A549 (cell line): ENCODE data around the gene DSCAM. TPM values are rescaled to one million over a fixed set of nuclear protein-coding genes. Genes with fewer than 3 reads are reported as not detected.

Experiments used
- ATAC-seq, 2 experiments: fragments of 200-7000 bp in 1 of 2; fragments of >200 bp in 1 of 2; cut with Nextera tagmentation in 1 of 2; cut with Tn5 transposase in 1 of 2; 3 replicates each; pipeline versions ENCODE4 v1.8.0 to v1.9.1; 2018 to 2020; ENCODE audit warnings: mild to moderate bottlenecking in 1 of 2, moderate library complexity in 1 of 2
- CTCF ChIA-PET: fragments of 300-600 bp; sonication (Branson Sonifier 250); formaldehyde crosslinking; extraction: SDS; loops from one replicate; lab custom pipeline; 2021; ENCODE audit warnings: antibody characterized with exemption, inconsistent platforms; lab: Yijun Ruan, JAX
- POLR2A ChIA-PET: fragments of 350-600 bp; formaldehyde crosslinking; extraction: SDS; loops from one replicate; lab custom pipeline; 2021; ENCODE audit warnings: antibody characterized with exemption, inconsistent platforms; lab: Yijun Ruan, JAX
- DNase-seq, 2 experiments: peaks; one replicate each; pipeline versions ENCODE4 v3.0.0 to v3.0.0-alpha.2; 2011 to 2016; ENCODE audit warnings: low read depth in 1 of 2, low spot score in 1 of 2
- FAIRE-seq: peaks from 2 replicates; lab custom pipeline; 2011; peaks lifted over from hg19 to GRCh38; lab: Jason Lieb, UNC
- H3K27ac ChIP-seq, 2 experiments: fragments of >200 bp; sonication (Bioruptor Twin); formaldehyde crosslinking; 3 replicates each; pipeline ENCODE4 v1.5.1; 2016 to 2017
- H3K4me1 ChIP-seq: fragments of >200 bp; sonication (Bioruptor Twin); formaldehyde crosslinking; 3 replicates; pipeline ENCODE4 v1.6.1; 2016
- H3K4me2 ChIP-seq: fragments of >200 bp; sonication (Bioruptor Twin); formaldehyde crosslinking; 3 replicates; pipeline ENCODE4 v1.6.1; 2016
- H3K4me3 ChIP-seq: fragments of >200 bp; sonication (Bioruptor Twin); formaldehyde crosslinking; 3 replicates; pipeline ENCODE4 v1.5.1; 2016
- H3K9me3 ChIP-seq: fragments of >200 bp; sonication (Bioruptor Twin); formaldehyde crosslinking; 3 replicates; pipeline ENCODE4 v1.6.1; 2016
- CBX8 ChIP-seq: fragments of 200-600 bp; sonication (generic); IDR thresholded peaks from 2 replicates; pipeline ENCODE4 v1.6.1; 2016
- CHD4 ChIP-seq: fragments of 200-600 bp; sonication (generic); IDR thresholded peaks from 2 replicates; pipeline ENCODE4 v1.6.1; 2016; ENCODE audit warnings: antibody characterized with exemption, mild to moderate bottlenecking, borderline replicate concordance
- ESRRA ChIP-seq: fragments of 150-350 bp; IDR thresholded peaks from 2 replicates; pipeline ENCODE4 v1.6.1; 2014; ENCODE audit warnings: mild to moderate bottlenecking, low read length, borderline replicate concordance
- FOSL2 ChIP-seq, 2 experiments: fragments of 450-650 bp in 1 of 2; fragments of >200 bp in 1 of 2; sonication (Bioruptor Twin) in 1 of 2; formaldehyde crosslinking; IDR thresholded peaks; 2 replicates each; pipeline versions ENCODE4 v1.5.0 to v1.6.1; 2016 to 2020; ENCODE audit warnings: mild to moderate bottlenecking in 1 of 2, moderate library complexity in 1 of 2
- GATA3 ChIP-seq: IDR thresholded peaks from 2 replicates; pipeline ENCODE4 v1.6.1; 2012; ENCODE audit warnings: borderline replicate concordance
- HOXB5 ChIP-seq: fragments of 250-450 bp; sonication (Bioruptor Pico); IDR thresholded peaks from 2 replicates; pipeline ENCODE4 v1.5.0; 2020; ENCODE audit warnings: mild to moderate bottlenecking, moderate library complexity
- JUN ChIP-seq, 2 experiments: fragments of >200 bp; sonication (Bioruptor Twin); formaldehyde crosslinking; IDR thresholded peaks; 2 replicates in 1 of 2; 3 replicates in 1 of 2; pipeline ENCODE4 v1.6.1; 2016 to 2017
- NR3C1 ChIP-seq: fragments of >200 bp; sonication (Bioruptor Twin); formaldehyde crosslinking; IDR thresholded peaks from 3 replicates; pipeline ENCODE4 v1.6.1; 2017
- PHF8 ChIP-seq: fragments of 200-600 bp; sonication (generic); IDR thresholded peaks from 2 replicates; pipeline ENCODE4 v1.6.1; 2016; ENCODE audit warnings: low read depth, mild to moderate bottlenecking, antibody characterized with exemption, moderate library complexity, borderline replicate concordance
- POLR2AphosphoS2 ChIP-seq: conservative IDR thresholded peaks from 2 replicates; pipeline ENCODE4 v1.6.1; 2012; ENCODE audit warnings: low read length, improper control_type of control experiment, inconsistent platforms
- RAD21 ChIP-seq, 2 experiments: fragments of >200 bp in 1 of 2; sonication (Bioruptor Twin) in 1 of 2; formaldehyde crosslinking in 1 of 2; IDR thresholded peaks in 1 of 2; conservative IDR thresholded peaks in 1 of 2; 2 replicates in 1 of 2; 3 replicates in 1 of 2; pipeline ENCODE4 v1.6.1; 2012 to 2018; ENCODE audit warnings: inconsistent platforms in 1 of 2
- RARB ChIP-seq: fragments of 250-450 bp; sonication (Bioruptor Pico); IDR thresholded peaks from 2 replicates; pipeline ENCODE4 v1.8.0; 2021; ENCODE audit warnings: mild to moderate bottlenecking, moderate library complexity
- RCOR1 ChIP-seq: fragments of 150-350 bp; IDR thresholded peaks from 2 replicates; pipeline ENCODE4 v1.6.1; 2014; ENCODE audit warnings: antibody characterized with exemption, low read length, low read depth
- TFCP2L1 ChIP-seq: fragments of 250-450 bp; sonication (Bioruptor Pico); IDR thresholded peaks from 2 replicates; pipeline ENCODE4 v1.5.0; 2021; ENCODE audit warnings: mild to moderate bottlenecking
- ZSCAN20 ChIP-seq: fragments of 250-450 bp; sonication (Bioruptor Pico); IDR thresholded peaks from 2 replicates; pipeline ENCODE4 v1.8.0; 2022; ENCODE audit warnings: mild to moderate bottlenecking, moderate library complexity
- polyA plus RNA-seq, 4 experiments: library from polyadenylated mRNA; depleted of rRNA in 3 of 4; stranded (reverse); fragments of >200 nt; fragmentation: RNase III in 1 of 4; extraction: RNeasy Plus Mini Kit Qiagen cat#74134 plus additional on column Dnase treatment in 1 of 4; gene quantifications; 2 replicates in 3 of 4; 3 replicates in 1 of 4; pipeline ENCODE4 v1.2.3, GENCODE V29; 2011 to 2017
- TF ChIP-seq, protein P1 (sequence below): fragments of 250-450 bp; sonication (Bioruptor Pico); IDR thresholded peaks from 2 replicates; pipeline ENCODE4 v1.5.0; 2021; ENCODE audit warnings: mild to moderate bottlenecking, moderate library complexity, borderline replicate concordance
- TF ChIP-seq, protein P2 (sequence below): fragments of 150-350 bp; IDR thresholded peaks from 2 replicates; pipeline ENCODE4 v1.6.1; 2014; ENCODE audit warnings: low read depth, mild to moderate bottlenecking, low read length
- TF ChIP-seq, protein P3 (sequence below): fragments of >200 bp; sonication (Bioruptor Twin); formaldehyde crosslinking; IDR thresholded peaks from 3 replicates; pipeline ENCODE4 v1.5.1; 2016
- TF ChIP-seq, protein P4 (sequence below): IDR thresholded peaks from 2 replicates; pipeline ENCODE4 v1.6.1; 2012; ENCODE audit warnings: low read depth, borderline replicate concordance
- TF ChIP-seq, protein P5 (sequence below): fragments of >200 bp; sonication (Bioruptor Twin); formaldehyde crosslinking; IDR thresholded peaks from 3 replicates; pipeline ENCODE4 v1.6.1; 2016
- TF ChIP-seq, protein P6 (sequence below): fragments of 250-450 bp; sonication (Bioruptor Pico); IDR thresholded peaks from 2 replicates; pipeline ENCODE4 v1.5.0; 2020; ENCODE audit warnings: low read depth, mild to moderate bottlenecking, moderate library complexity

DSCAM gene
- polyA plus RNA-seq, 2 of the 4 experiments (the other 2 are of a cell fraction) = not detected

DNA sequence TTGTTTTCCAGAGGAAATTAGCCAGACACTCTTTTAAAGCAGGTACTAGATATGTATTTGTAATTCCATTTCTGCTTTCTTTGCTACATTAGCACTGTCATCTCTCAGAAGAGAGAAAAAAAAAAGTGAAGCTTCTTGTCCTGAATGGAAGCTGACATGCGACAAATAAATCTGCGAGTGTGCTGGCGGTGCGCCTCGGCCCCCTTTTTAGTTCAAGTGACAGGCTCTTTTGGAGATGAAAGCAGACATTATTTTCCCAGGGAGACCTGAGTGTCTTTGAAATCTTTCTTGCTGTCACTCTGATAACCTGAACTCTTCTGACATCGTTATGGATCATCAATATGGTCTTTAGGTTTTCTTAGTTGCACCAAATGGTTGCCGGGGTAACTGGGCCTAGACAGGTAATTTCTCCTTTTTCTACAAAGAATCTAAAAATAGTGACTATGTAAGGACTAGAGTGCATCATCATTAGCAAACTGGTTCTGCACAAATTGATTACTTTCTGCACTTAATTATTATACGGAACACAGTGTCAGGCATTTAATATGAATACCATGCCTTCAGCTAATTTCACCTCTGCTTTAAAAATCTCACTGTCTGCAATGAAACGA lies 501.1 kb downstream of the DSCAM start (continued):
- TF ChIP-seq, protein P1, sequence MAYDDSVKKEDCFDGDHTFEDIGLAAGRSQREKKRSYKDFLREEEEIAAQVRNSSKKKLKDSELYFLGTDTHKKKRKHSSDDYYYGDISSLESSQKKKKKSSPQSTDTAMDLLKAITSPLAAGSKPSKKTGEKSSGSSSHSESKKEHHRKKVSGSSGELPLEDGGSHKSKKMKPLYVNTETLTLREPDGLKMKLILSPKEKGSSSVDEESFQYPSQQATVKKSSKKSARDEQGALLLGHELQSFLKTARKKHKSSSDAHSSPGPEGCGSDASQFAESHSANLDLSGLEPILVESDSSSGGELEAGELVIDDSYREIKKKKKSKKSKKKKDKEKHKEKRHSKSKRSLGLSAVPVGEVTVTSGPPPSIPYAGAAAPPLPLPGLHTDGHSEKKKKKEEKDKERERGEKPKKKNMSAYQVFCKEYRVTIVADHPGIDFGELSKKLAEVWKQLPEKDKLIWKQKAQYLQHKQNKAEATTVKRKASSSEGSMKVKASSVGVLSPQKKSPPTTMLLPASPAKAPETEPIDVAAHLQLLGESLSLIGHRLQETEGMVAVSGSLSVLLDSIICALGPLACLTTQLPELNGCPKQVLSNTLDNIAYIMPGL = no peak
- TF ChIP-seq, all 56 proteins: peak for 0

DNA sequence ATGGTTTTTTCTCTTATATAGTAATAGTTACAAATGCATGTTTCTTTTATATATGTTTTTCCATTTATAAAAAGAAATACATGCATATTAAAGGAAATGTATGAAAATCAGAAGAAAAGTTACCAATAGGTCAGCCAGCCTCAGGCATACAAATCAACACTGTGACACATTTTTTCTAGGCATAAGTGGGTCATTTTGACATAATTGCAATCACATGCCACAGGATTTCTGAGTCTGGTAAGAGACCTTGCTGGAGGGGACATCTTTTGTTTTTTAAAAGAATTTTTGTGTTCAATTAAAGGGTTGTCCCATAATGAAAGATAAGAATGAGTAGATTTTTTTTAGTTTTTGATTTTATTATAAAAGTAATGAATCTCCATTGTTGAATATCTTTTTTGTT lies 506.6 kb downstream of the DSCAM start:
- Histone ChIP-seq H3K4me3 (no peak overlapping the region), H3K4me1 (no peaks in the 10 kb centered on the region), H3K4me2 (no peak overlapping the region), H3K27ac (no peak overlapping the region)
- no peak for FAIRE-seq
- POLR2A ChIA-PET = no interaction called here
- TF ChIP-seq RARB (CRISPR knock-in tag) (no peak), CHD4 (no peak), RCOR1 (no peak), GATA3 (no peak), PHF8 (no peak), ESRRA (no peak), NR3C1 (no peak), HOXB5 (CRISPR knock-in tag) (no peak), TFCP2L1 (CRISPR knock-in tag) (no peak), FOSL2 (IDR thresholded peaks at IDR 0.05) (no peak), FOSL2 (CRISPR knock-in tag; IDR thresholded peaks at IDR 0.05) (no peak), CBX8 (no peak), RAD21 (conservative IDR thresholded peaks at IDR 0.05 in 1 of 2, IDR thresholded peaks at IDR 0.05 in 1 of 2) (no peak), POLR2AphosphoS2 (no peak), ZSCAN20 (no peak), JUN (IDR thresholded peaks at IDR 0.05) (no peak)
- TF ChIP-seq, protein P2, sequence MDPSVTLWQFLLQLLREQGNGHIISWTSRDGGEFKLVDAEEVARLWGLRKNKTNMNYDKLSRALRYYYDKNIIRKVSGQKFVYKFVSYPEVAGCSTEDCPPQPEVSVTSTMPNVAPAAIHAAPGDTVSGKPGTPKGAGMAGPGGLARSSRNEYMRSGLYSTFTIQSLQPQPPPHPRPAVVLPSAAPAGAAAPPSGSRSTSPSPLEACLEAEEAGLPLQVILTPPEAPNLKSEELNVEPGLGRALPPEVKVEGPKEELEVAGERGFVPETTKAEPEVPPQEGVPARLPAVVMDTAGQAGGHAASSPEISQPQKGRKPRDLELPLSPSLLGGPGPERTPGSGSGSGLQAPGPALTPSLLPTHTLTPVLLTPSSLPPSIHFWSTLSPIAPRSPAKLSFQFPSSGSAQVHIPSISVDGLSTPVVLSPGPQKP = no peak
- TF ChIP-seq, protein P3, sequence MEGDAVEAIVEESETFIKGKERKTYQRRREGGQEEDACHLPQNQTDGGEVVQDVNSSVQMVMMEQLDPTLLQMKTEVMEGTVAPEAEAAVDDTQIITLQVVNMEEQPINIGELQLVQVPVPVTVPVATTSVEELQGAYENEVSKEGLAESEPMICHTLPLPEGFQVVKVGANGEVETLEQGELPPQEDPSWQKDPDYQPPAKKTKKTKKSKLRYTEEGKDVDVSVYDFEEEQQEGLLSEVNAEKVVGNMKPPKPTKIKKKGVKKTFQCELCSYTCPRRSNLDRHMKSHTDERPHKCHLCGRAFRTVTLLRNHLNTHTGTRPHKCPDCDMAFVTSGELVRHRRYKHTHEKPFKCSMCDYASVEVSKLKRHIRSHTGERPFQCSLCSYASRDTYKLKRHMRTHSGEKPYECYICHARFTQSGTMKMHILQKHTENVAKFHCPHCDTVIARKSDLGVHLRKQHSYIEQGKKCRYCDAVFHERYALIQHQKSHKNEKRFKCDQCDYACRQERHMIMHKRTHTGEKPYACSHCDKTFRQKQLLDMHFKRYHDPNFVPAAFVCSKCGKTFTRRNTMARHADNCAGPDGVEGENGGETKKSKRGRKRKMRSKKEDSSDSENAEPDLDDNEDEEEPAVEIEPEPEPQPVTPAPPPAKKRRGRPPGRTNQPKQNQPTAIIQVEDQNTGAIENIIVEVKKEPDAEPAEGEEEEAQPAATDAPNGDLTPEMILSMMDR = no peak
- TF ChIP-seq, protein P4, sequence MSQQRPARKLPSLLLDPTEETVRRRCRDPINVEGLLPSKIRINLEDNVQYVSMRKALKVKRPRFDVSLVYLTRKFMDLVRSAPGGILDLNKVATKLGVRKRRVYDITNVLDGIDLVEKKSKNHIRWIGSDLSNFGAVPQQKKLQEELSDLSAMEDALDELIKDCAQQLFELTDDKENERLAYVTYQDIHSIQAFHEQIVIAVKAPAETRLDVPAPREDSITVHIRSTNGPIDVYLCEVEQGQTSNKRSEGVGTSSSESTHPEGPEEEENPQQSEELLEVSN = no peak
- TF ChIP-seq, protein P5, sequence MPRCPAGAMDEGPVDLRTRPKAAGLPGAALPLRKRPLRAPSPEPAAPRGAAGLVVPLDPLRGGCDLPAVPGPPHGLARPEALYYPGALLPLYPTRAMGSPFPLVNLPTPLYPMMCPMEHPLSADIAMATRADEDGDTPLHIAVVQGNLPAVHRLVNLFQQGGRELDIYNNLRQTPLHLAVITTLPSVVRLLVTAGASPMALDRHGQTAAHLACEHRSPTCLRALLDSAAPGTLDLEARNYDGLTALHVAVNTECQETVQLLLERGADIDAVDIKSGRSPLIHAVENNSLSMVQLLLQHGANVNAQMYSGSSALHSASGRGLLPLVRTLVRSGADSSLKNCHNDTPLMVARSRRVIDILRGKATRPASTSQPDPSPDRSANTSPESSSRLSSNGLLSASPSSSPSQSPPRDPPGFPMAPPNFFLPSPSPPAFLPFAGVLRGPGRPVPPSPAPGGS = no peak
- TF ChIP-seq, protein P6, sequence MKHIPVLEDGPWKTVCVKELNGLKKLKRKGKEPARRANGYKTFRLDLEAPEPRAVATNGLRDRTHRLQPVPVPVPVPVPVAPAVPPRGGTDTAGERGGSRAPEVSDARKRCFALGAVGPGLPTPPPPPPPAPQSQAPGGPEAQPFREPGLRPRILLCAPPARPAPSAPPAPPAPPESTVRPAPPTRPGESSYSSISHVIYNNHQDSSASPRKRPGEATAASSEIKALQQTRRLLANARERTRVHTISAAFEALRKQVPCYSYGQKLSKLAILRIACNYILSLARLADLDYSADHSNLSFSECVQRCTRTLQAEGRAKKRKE = no peak
- TF ChIP-seq, all 56 proteins: peak for 0
- CTCF ChIA-PET = no interaction called here
- no peak for DNase-seq
- H3K9me3 ChIP-seq = no peaks in the 10 kb centered on the region
- ATAC-seq = no peak
